Glomerular visceral epithelial cell (primary cell): ENCODE results near the gene ADA.
"Not testable (repeated sequence)": the region's sequence is repeated elsewhere in the genome, so short reads cannot be mapped to it uniquely, and the experiment has no call there.

ENCODE experiments used
- DNase-seq: peaks from one replicate; pipeline ENCODE4 v3.0.0-alpha.2; 2016; ENCODE audit errors: extremely low spot score

Gene ADA

DNA sequence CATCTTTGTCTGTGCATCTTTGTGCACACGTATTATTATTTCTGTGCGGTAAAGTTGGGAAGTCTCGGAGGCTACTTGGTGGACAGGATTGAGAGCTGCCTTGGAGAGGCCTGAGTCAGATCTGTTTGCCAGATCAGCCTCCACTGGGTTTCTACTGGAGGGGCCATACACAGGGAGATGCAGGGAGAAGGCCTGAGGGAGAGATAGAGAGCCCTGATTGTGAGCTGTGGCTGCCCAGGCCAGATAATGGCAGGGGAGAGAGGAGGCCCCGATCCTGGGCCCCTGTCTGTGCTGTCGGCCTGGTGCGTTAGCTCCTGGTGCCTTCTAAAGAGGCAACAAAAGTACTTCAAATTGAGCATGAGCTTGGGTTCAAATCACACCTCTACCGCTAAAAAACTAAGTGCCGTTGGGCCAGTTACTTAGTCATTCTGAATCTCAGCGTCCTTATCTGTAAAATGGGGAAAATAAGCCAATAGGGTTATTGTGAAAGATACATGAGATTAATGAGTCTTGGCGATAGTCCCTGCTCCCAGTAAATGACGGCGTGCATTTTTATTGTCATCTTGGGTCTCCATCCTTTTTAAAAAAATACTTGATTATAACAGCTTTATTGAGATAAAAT is 27.6 kb upstream of the ADA start:
- DNase-seq: no peak

DNA sequence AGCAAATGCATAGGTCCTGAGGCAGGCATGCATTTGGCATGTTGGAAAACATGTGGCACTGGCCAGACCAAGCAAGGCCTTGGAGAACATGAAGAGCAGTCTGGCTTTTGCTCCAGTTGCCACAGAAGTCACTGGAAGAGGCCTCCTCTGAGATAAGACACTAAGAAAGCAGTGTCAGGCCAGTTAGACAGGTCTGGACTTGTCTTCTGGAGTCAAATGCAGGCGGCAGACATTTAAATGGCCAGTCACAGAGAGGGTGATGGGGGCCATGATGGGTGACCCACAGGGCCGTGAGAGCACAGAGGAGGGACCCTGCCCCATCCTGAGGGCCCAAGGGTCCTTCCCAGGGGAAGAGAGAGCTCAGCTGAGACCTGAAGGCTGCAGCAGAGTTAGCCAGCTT is 26.7 kb upstream of the ADA start:
- DNase-seq: no peak

DNA sequence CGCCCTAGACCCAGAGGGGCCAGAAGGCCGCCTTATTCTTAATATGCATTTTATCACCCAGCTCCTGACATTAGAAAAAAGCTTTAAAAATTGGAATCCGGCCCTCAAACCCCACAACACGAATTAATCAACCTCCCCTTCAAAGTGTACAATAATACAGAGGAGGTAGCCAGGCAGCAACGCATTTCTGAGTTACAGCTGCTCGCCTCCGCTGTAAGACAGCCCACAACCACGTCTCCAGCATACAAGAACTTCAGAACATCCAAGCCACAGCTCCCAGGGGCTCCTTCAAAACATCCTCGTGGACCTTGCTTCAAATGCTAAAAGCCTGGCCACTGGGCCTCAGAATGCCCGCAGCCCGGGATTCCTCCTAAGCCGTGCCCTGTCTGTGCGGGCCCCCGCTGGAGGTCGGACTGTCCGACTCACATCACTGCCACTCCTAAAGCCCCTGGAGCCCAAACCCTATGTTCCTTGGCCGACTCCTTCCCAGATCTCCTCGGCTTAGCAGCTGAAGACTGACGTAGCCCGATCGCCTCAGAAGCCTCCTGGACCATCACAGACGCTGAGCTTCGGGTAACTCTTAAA is 20.9 kb upstream of the ADA start:
- not testable (repeated sequence) for DNase-seq

DNA sequence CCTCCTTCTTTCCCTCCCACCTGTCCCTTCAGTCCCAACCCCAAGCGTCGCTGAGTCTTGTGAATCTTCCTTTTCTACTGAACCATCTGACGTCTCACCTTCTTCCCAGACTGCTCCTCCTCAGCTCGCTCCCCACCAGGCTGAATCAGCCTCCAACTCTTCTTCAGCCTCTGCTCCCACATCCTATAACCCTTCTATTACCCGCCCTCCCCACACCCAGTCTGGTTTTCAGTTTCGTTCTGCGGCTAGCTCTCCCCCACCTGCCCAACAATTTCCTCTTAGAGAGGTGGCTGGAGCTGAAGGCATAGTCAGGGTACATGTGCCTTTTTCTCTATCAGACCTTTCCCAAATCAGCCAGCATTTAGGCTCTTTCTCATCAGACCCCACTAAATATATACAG is 20.0 kb upstream of the ADA start:
- DNase-seq: not testable (repeated sequence)

DNA sequence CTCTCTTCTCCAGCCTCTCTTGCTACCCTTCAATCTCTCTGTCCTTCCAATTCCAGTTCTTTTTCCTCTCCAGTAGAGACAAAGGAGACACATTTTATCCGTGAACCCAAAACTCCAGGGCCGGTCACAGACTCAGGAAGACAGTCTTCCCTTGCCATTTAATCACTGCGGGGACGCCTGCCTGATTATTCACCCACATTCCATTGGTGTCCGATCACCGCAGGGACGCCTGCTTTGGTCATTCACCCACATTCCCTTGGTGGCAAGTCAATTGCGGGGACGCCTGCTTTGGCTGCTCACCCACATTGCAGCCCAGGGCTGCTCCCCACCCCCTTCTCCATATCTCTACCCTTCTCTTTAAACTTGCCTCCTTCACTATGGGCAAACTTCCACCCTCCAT is 19.4 kb upstream of the ADA start:
- peak; percentile 68 for DNase-seq

DNA sequence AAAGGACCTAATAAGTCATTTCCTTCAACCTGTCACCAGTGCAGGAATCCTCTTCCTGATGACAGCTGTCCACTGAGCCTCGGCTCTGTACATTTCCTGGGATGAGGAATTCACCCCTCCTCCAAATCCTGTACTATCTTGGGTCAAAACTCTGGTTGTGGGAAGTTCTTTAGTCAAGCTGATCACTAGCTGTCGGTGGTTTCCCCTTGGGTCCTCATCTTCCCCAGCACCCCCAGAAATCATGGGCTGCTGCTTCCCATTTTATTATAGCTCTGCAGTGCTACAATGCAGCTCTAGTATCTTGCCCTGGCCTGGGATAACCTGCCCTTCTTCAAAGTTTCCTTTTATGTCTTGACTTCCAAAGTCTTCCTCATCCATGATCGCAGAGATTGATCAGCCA is 14.6 kb upstream of the ADA start:
- no peak for DNase-seq

DNA sequence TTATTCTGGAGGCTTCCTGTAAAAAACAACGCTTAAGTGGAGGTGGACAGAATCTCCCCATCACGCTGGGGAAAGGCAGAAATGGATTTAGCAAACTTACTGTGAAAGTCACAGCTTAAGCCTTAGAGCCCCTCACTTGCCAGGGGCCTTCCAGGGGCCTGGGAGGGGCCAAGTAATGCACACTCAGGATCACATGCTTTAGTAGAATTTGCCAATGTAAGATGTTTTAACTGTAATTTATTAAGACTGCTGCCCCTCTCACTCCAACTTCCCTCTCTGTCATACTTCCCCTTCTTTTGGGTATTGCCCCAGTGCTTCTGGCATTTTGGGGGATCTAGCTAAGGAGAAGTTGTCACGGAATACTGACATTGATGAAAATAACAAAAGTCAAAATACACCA is 12.6 kb upstream of the ADA start:
- DNase-seq: no peak

DNA sequence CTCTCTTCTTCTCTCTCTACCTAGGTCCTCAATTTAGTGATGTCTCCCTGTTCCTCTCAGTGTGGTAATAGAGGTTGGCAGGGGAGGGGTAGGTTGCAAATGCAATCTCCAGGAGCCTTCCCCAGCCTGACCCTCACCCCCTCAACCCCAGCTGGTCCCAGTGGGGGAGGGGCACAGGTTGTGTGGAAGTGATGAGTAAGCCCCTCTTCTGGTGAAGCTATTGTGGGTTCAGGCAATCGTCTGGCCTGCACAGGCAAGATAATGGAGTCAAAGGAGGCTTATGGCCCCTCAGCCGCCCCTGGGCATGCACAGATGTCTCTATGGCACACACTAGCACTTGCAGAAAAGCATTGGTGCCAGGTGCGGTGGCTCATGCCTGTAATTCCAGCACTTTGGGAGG is 10.8 kb upstream of the ADA start:
- no peak for DNase-seq

DNA sequence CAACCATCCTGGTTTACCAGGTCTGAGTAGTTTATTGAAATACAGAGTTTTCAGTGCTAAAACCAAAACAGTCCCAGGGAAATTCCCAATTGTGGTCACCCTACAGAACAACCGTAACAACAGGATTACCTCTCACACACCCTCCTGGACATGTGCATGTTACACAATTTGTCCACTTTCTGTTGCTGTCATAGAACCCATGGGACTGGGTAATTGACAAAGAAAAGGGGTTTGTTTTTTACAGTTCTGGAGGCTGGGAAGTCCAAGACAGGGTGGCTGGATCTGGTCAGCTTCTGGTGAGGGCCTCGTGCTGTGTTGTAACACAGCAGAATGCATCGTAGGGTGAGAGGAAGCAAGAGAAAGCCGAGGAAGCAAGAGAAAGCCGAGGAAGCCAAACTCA is 9.1 kb upstream of the ADA start:
- no peak for DNase-seq

DNA sequence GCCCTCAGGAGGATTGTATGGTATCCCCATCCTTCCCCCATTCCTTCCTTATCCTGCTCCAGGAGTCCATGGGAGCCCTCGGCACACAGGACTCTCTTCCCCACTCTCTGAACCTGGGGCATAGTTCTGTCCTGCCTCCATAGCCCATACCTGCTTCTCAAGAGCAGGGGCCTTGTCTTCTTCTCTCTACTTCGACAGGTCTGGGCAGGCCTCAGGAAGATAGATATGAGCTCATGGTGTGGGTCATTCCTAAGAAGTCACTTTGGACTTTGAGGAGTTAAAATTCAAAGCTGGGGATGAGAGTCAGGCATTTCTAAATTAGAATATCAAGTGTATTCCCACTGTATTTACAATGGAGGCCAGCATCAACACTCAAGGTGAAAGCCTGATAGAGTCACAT is 8.4 kb upstream of the ADA start:
- no peak for DNase-seq

DNA sequence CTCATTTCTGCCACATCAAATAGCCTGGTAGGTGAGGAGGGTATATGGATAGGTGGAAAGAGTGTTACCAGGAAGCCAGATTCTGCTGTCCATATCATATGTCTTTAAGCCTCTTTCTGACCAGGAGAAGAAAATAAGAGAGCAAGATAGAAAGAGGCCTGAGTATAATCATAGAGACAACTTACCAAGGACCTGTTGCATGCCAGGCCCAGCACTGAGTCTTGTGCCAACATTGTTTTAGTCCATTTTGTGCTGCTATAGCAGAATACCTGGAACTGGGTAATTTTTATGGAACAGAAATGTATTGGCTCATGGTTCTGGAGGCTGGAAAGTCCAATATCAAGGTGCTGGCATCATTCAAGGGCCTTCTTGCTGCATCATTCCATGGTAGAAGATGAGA is 7.3 kb upstream of the ADA start:
- no peak for DNase-seq

DNA sequence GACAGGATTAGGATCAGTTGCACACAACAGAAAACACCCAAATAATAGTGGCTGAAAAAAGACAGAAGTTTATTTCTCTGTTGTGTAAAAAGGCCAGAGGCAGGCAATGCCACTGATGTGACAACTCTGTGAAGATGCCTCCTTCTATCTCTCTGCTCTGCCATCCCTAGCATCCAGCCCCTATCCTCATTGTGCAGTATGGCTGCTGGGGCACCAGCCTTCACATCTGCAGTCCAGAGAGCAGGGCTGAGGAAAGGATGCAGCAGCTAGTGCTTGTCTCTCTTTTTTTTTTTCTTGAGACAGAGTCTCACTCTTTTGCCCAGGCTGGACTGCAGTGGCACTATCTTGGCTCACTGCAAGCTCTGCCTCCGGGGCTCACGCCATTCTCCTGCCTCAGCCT is 6.4 kb upstream of the ADA start:
- DNase-seq: no peak

DNA sequence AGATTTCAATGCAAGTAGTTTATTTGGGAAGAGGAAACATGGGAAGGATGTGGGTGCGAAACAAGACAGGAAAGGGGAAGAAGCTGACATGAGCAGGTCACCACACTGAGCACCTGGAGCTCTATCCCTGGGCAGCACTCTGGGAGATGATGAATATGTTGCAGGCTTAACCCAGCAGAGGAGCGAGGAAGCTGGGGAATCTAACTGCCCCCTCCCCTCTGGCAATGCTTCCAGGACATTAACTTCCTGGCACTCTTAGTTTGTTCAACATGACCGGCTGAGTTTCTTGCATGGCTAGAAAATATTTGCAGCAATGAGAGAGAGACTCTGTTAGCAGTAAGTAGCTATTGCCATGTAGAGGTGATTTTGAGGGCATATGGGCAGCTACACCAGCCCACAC is 4.9 kb upstream of the ADA start:
- no peak for DNase-seq

DNA sequence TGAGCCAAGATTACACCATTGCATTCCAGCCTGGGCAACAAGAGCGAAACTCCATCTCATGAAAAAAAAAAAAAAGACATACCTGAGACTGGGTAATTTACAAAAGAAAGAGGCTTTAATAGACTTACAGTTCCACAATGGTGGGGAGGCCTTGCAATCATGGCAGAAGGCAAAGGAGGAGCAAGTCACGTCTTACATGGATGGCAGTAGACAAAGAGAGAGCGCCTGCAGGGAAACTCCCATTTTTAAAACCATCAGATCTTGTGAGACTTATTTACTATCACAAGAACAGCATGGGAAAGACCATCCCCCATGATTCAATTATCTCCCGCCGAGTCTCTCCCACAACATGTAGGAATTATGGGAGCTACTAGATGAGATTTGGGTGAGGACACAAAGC is 2.7 kb upstream of the ADA start:
- not testable (repeated sequence) for DNase-seq

DNA sequence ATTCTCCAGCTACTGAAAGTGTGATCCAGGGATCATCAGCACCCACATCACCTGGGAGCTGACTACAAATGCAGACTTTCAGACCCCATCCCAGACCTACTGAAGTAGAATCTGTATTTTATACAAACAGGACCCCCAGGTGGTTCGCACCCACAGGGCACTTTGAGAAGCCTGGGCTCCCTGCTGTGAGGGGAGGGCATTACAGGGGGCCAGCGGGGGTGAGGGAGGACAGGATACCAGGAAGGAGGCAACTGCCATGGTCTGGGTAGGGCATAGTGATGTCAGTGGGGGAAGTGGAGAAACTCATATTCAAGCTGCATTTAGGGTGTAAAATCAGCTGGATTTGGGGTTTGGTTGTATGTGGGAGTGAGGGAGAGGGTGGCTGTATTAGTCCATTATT is 2.0 kb upstream of the ADA start:
- no peak for DNase-seq

DNA sequence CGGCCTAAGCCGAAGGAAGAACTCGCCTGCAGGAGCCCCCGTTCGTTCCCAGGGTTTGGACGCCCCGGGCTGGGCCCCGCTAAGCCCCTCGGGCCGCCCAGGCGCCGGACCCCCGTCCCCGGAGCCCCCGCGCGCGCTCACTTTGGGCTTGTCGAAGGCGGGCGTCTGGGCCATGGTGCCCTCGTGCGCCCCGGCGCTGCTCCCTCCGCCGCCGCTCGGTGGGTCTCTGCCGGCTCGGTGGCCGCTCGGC is 140 bp downstream of the ADA start:
- no peak for DNase-seq

DNA sequence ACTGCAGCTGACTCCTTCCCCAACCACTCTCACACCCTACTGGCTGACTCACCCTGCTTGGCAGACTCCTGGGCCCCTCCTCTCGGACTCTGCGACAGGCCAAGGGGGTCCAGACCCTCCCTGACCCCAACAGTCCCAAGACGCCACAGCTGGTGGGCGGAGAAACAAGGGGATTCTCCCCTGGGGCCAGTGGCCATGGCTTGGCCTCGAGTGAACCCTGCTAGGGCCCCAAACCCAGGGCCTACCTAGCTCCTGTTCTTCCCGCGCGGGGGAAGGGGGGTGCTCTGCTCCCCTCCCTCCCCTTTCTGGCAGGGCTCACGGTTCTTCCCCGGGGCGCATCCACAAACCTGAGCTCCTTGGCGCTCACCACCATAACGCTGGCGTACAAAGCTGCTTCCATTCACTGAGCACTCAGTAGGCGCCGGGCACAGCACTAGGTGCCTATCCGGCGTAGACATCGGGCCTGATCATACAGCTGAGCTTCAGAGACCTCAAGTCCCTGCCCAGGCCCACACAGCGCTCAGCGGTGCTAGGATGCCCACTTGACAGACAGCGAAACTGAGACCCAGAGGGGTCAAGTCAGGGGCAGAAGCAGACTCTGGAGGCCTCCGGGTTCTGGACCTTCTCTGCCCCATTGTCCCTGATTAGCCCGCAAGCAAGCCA is 597 bp downstream of the ADA start:
- DNase-seq: no peak

DNA sequence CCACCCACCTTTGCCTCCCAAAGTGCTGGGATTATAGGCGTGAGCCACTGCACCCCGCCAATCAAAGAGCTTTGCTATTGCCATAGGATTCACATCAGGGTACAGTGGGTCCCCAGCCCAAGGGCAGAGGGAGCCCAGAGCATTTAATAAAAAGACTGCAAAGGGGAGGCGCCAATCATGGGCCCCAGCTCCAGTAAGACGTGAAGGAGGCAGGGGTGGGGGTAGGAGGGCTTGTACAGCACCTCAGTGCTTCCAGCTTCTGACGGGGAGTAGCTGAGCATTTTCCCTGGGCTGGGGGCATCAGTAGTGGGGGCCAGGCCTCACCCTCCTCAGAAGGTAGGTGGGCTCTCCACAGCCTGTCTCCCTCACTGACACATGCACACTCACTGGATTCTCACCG is 1.5 kb downstream of the ADA start:
- no peak for DNase-seq

DNA sequence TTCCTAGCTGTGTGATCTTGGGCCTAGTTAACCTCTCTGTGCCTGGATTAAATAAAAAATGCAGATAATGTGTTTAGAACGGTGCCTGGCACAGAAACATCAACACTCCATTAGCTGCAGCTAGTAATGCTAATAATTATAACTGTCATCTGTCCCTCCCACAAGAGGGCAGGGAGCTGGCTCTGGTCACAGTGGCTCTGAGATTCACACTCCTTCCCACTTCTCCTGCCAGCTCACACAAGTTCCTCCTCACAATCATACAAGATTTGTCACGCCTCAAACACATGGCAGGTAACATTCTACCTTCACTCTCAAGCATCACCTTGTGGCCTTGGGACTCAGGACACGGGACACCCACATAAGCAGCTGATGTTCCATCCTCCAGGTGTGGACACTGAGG is 2.4 kb downstream of the ADA start:
- DNase-seq: no peak

DNA sequence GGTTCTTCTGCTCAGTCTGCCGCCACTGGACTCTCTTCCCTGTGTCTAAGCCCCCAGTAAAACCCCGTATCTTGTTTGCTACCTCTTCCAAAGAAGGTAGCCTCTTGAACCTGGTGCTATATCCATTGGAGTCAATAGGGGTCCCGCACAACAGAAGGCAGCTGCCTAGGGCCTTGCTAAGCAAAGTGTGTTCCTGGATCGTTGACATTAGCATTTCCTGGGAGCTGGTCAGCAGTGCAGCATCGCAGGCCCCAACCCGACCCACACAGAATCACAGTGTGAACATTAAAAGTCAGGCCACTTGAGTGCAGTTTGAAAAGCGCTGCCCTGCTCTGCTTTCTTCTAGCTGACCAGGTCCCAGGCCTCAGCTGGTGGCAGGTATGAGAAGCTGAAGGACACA is 2.9 kb downstream of the ADA start:
- no peak for DNase-seq

DNA sequence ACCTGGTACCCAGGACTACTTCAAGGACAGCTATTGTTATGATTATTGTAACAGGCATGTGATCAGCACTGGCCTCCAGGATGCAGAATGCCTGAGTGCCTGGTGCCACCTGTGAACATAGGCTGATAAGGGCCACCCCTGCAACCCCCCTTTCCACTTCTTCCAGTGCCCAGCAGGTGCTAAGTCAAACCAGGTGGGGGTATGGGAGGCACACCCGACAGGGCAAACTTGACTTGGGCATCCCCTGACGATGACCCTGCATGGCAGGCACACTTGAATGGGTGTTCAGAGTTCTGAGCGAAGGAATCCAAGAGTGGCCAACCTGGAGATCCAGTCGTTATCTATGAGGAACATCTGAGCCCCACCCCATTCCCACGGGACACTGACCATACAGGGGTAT is 3.4 kb downstream of the ADA start:
- no peak for DNase-seq

DNA sequence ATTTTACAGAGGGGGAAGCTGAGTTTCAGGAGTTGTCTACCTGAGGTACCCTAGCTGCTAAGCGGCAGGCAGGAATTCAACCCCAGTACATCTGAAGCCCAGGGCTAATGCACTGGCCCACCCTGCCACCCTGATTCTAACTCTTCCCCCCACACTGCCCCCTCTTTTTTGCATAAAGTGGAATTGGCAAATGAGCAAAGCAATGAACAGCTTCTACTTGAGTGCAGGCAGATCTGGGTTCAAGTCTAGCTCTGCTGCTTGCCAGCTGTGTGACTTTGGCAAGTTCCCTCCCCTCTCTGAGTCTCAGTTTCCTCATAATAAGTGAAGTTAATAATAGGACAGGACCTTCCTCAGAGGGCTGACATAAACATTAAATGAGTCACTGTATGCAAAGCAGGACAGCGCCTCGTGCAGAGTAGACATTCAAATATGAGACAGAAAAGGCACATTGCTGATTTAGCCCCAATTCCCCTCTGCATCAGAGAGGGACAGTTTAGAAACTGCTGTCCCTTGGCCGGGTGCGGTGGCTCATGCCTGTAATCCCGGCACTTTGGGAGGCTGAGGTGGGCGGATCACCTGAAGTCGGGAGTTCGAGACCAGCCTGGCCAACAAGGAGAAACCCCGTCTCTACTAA is 4.7 kb downstream of the ADA start:
- DNase-seq: peak; percentile 51

DNA sequence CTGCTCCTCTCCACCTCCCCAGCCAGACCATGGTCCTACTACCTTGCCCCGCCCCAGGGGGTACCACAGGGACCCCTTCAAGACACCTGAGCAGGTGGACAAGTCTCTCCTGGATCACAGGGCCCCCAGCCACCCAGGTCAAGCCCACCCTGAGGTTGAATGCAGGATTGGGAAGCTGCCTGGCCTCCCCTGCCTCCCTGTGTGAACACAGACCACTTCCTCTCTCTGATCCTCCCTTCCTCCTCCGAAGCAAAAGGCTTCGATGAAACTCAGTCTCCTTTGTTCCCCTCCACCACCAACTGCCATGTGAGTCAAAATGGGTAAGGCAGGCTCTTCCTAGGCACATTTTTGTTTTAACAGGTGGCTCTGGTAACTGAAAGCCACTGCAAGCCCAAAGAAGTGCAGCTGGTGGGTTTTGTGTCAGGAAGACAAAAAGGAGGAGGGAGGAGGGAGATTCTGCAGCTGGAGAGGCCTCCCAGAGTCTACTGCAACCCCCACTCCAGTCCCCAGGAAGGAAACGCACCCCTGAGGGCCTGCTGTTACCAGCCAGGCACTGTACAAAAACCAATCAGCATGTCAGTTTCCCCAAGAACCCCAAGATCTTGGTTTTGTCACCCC is 5.4 kb downstream of the ADA start:
- peak; percentile 52 for DNase-seq
